IPS DF 6.9 (cell line): Measurements from ENCODE around the gene SLC17A5.
"Not testable (repeated sequence)": the region's sequence is repeated elsewhere in the genome, so short reads cannot be mapped to it uniquely, and the experiment has no call there.

ENCODE experiments used
- DNase-seq: peaks from one replicate; pipeline ENCODE4 v3.0.0-alpha.2; 2013; ENCODE audit warnings: low read depth, low spot score
- H3K27ac ChIP-seq: one replicate; pipeline ENCODE4 v1.5.1; 2013; ENCODE audit warnings: low read length, control low read depth
- H3K27me3 ChIP-seq: 2 replicates; pipeline ENCODE4 v1.6.1; 2013; ENCODE audit warnings: mild to moderate bottlenecking, low read length; ENCODE audit not compliant: control insufficient read depth, insufficient read depth
- H3K36me3 ChIP-seq: 2 replicates; pipeline ENCODE4 v1.6.1; 2013; ENCODE audit warnings: low read length; ENCODE audit not compliant: control insufficient read depth, insufficient read depth
- H3K4me1 ChIP-seq: 2 replicates; pipeline ENCODE4 v1.6.1; 2013; ENCODE audit warnings: low read length; ENCODE audit not compliant: control insufficient read depth, insufficient read depth
- H3K4me3 ChIP-seq: 2 replicates; pipeline ENCODE4 v1.5.1; 2013; ENCODE audit warnings: mild to moderate bottlenecking, low read length
- H3K9me3 ChIP-seq: 2 replicates; pipeline ENCODE4 v1.6.1; 2013; ENCODE audit warnings: low read length, inconsistent platforms; ENCODE audit not compliant: control insufficient read depth, insufficient read depth
- WGBS: extraction: QIAGEN DNeasy Blood & Tissue Kit; methylation state at CpG from one replicate; pipeline ENCODE4 v1.1.7; 2013; ENCODE audit warnings: mixed read lengths, missing lambda C conversion rate; ENCODE audit not compliant: insufficient read length, insufficient coverage; 5-methylcytosine and 5-hydroxymethylcytosine counted together

Gene SLC17A5

DNA sequence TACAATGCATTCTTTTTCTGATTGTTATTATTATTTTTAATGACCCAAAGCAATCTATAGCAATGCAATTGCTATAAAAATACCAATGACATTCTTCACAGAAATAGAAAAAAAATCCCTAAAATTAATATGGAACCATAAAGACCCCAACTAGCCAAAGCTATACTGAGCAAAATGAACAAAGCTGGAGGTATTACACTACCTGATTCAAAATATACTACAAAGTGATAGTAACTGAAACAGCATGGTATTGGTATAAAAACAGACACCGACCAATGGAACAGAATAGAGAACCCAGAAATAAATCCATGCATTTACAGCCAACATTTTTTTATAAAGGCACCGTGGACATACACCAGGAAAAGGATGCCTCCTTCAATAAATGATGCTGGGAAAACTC, 72.5 kb downstream of the SLC17A5 start:
- DNase-seq: no peak
- H3K27ac ChIP-seq: peak overlapping the region; percentile 25
- no peaks in the 10 kb centered on the region for H3K9me3 ChIP-seq
- H3K4me3 ChIP-seq: no peak overlapping the region
- WGBS: no CpG with 5 or more reads among the region's 2 CpGs
- H3K36me3 ChIP-seq: no peaks in the 10 kb centered on the region
- no peaks in the 10 kb centered on the region for H3K27me3 ChIP-seq
- peaks cover 2% of the 10 kb centered on the region; the same call in 1 of the 2 replicates for H3K4me1 ChIP-seq

DNA sequence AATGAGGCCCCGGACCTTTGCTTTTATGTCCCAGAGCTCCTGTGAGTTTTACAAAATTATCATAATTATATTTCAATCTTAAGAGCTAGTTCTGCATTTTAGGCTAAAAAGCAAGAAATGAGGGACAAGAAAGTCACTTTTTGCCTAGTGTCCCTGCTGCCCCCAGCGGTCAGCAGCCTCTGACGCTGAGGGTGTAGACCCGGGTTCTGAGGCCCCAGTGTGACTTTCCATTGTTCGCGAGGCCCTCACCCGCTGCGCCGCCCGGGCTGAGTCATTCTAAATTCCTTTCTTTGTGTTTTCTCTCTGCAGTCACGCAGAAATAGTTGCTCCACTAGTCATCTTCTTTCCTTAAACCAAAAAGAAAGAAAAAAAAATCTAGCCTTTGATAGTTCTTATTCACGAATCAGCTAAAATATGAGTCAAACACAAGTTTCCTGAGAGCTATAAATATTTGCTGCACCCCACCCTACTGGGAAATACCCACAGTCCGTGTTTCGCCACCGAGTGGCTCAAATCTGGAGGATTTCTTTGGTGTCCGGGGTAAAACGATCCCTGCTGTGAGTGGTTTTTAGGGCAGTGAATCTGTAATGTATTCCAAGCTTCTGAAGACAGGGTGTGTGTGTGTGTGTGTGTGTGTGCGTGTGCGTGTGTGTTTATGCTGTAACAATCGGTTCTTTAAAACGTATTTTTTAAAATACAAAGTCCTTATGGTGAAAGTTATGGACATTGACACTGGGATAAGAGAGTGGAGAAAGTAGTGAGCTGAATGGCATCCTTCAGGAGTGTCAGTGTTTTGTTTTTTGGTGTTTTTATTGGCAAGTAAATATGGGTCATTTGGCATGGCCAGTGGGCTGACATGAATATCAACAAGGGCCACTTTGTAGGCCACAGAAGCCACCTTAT, 73.3 kb downstream of the SLC17A5 start:
- peak overlapping the region; percentile 25 for H3K27ac ChIP-seq
- H3K4me3 ChIP-seq: no peak overlapping the region
- H3K9me3 ChIP-seq: no peaks in the 10 kb centered on the region
- peaks cover 2% of the 10 kb centered on the region; the same call in 1 of the 2 replicates for H3K4me1 ChIP-seq
- no peak for DNase-seq
- no peaks in the 10 kb centered on the region for H3K27me3 ChIP-seq
- H3K36me3 ChIP-seq: no peaks in the 10 kb centered on the region
- WGBS: no CpG with 5 or more reads among the region's 21 CpGs

DNA sequence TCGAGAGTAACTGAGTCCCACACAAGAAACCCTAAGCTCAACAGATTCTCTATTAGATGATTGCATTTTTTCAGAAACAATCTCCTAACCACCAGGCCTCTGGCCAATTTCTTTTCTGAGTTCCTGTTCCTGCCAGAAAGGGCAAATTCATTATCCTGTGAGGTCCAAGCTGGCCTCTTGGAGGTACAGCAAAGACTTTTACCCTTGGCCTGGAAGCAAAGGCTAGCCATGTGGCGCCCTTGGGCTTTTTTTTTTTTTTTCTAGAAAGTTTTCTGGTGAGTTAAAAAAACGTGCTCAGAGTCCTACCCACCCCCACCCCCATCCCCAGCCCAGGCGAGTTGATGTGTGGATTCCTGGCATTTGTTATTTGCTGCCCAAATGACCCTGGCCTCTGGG, 73.9 kb downstream of the SLC17A5 start:
- Histone ChIP-seq H3K4me3 (no peak overlapping the region), H3K4me1 (peaks cover 2% of the 10 kb centered on the region; the same call in 1 of the 2 replicates), H3K36me3 (no peaks in the 10 kb centered on the region), H3K27ac (peak overlapping the region; percentile 41), H3K27me3 (no peaks in the 10 kb centered on the region), H3K9me3 (no peaks in the 10 kb centered on the region)
- no CpG with 5 or more reads among the region's 4 CpGs for WGBS
- DNase-seq: no peak

DNA sequence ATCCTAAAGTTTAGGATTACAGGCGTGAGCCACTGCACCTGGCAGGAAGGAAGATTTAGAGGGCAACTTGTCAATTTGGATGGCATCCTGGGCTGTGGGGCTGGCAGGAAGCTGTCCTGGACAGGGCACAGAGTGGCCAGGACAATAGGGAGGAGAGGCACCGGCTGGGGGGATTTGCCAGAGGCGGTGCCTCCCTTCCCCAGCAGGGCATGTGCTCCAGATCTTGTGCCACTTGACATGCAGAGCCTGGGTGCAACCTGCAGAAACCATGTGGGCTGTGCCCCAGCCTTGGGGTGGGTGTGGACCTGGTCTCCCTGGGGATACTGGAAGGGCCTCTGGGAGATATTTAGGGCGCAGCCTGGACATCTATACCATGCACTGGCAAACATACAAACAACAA, 74.4 kb downstream of the SLC17A5 start:
- Histone ChIP-seq H3K4me3 (no peak overlapping the region), H3K27ac (peak overlapping the region; percentile 41), H3K36me3 (no peaks in the 10 kb centered on the region), H3K27me3 (no peaks in the 10 kb centered on the region), H3K4me1 (peaks cover 2% of the 10 kb centered on the region; the same call in 1 of the 2 replicates), H3K9me3 (no peaks in the 10 kb centered on the region)
- no CpG with 5 or more reads among the region's 4 CpGs for WGBS
- DNase-seq: no peak

GRCh38 chr6:73577676-73578075, 76.1 kb downstream of the SLC17A5 start:
- Histone ChIP-seq H3K36me3 (no peaks in the 10 kb centered on the region), H3K27me3 (no peaks in the 10 kb centered on the region), H3K4me1 (peaks cover 2% of the 10 kb centered on the region; the same call in 1 of the 2 replicates), H3K9me3 (no peaks in the 10 kb centered on the region), H3K27ac (no peak overlapping the region), H3K4me3 (no peak overlapping the region)
- no peak for DNase-seq
- WGBS: no CpG with 5 or more reads among the region's 2 CpGs

DNA sequence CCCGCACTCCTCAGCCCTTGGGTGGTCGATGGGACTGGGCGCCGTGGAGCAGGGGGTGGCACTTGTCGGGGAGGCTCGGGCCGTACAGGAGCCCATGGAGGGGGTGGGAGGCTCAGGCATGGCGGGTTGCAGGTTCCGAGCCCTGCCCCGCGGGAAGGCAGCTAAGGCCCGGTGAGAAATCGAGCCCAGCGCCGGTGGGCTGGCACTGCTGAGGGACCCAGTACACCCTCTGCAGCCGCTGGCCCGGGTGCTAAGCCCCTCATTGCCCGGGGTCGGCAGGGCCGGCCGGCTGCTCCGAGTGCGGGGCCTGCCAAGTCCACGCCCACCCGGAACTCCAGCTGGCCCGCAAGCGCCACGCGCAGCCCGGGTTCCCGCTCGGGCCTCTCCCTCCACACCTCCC, 81.3 kb downstream of the SLC17A5 start:
- not testable (repeated sequence) for H3K36me3 ChIP-seq, H3K27me3 ChIP-seq, H3K4me3 ChIP-seq, H3K9me3 ChIP-seq, H3K4me1 ChIP-seq, DNase-seq, H3K27ac ChIP-seq
- no CpG with 5 or more reads among the region's 32 CpGs for WGBS

DNA sequence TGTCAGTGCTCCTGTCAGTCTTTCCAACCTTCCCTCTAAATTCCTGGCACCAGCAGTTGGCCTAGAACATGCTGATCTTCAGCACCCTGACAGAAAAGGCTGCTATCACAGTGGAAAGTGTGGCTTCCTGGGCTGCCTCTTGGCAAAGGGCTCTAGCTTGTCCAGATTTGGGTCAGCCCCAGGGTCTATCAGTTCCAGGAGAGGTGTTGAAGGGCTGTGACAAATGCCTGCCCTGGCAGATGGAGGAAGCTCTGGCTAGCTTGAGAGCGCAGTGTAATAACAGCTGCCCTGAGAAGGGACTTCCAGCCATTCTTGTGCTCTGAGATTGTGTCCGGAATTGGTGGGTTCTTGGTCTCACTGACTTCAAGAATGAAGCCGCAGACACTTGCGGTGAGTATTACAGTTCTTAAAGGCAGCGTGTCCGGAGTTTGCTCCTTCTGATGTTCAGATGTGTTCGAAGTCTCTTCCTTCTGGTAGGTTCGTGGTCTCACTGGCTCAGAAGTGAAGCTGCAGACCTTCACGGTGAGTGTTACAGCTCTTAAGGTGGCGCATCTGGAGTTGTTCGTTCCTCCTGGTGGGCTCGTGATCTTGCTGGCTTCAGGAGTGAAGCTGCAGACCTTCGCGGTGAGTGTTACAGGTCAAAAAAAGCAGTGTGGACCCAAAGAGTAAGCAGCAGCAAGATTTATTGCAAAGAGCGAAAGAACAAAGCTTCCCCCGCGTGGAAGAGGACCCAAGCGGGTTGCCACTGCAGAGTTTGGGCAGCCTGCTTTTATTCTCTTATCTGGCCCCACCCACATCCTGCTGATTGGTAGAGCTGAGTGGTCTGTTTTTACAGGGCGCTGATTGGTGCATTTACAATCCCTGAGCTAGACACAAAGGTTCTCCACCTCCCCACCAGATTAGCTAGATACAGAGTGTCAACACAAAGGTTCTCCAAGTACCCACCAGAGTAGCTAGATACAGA, 82.3 kb downstream of the SLC17A5 start:
- H3K4me1 ChIP-seq, DNase-seq, H3K9me3 ChIP-seq, H3K36me3 ChIP-seq, H3K27me3 ChIP-seq, H3K27ac ChIP-seq, H3K4me3 ChIP-seq: not testable (repeated sequence)
- no CpG with 5 or more reads among the region's 19 CpGs for WGBS

DNA sequence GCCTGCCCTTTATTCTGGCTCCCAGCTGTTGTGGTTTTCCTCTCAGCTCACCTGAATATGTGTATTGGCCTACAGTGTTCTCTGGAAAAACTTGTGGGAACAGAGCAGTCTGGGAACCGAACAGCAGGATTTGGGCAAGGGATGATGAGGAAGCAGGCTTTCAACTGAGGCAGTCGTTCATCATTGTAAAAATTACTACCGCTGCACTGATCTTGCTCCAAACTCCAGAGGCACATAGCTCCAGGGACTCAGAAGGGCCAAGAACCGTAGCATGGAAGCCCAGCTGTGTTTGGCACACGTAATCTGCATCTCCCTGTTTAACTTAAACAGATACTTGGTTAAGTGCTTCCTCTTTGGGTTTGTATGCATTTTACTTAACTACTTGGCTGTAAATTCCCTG, 84.7 kb downstream of the SLC17A5 start:
- no peak overlapping the region for H3K4me3 ChIP-seq
- no peak overlapping the region for H3K27ac ChIP-seq
- WGBS: no CpG with 5 or more reads among the region's 5 CpGs
- H3K4me1 ChIP-seq: peaks cover 9% of the 10 kb centered on the region
- H3K9me3 ChIP-seq: no peaks in the 10 kb centered on the region
- H3K27me3 ChIP-seq: no peaks in the 10 kb centered on the region
- DNase-seq: no peak
- no peaks in the 10 kb centered on the region for H3K36me3 ChIP-seq

DNA sequence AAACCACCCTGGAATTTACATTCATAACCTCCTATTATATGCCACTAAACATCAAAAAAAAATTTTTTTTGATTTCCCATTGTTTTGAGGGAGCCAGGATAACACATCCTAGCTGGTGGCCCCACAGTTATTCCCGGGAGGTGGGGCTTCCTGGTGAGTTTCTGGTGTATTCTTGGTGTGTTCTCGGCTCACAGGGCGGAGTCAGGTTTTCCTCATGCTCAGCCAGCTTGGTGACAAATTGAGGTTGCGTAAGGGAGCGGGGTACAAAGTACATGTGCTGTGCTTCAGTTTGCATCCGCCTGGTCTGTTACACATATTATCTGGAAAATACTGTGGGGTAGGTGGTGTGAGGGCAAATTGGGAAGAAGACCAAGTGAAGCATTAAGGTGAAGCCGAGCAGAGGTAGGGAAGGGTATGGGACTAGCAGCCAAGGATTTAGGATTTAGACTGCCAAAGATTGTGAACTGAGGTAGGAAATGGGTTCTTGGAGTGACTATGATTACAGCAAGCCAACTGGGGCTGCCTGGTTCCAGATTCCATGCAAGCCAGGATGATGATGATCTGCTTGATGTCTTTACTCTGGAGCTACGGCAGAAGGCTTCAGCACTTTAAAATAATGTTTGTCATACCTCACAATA, 86.7 kb downstream of the SLC17A5 start:
- H3K27me3 ChIP-seq: no peaks in the 10 kb centered on the region
- no peak for DNase-seq
- H3K27ac ChIP-seq: no peak overlapping the region
- no peak overlapping the region for H3K4me3 ChIP-seq
- H3K9me3 ChIP-seq: no peaks in the 10 kb centered on the region
- H3K36me3 ChIP-seq: no peaks in the 10 kb centered on the region
- WGBS: no CpG with 5 or more reads among the region's 8 CpGs
- H3K4me1 ChIP-seq: peaks cover 9% of the 10 kb centered on the region

- not testable (repeated sequence) for H3K36me3 ChIP-seq, H3K4me3 ChIP-seq, H3K27me3 ChIP-seq, H3K27ac ChIP-seq, H3K9me3 ChIP-seq, H3K4me1 ChIP-seq, DNase-seq
- WGBS: no CpG with 5 or more reads among the region's 2 CpGs
These were observed 87.3 kb downstream of the SLC17A5 start for GRCh38 chr6:73566486-73566871.
